Activated CD4-positive, CD25-positive, alpha-beta regulatory T cell (primary cell): Measurements from ENCODE around the gene FAM9C.
A peak's percentile ranks its signal among the peaks of the same experiment; 100 is the strongest.
"Not testable (repeated sequence)": the region's sequence is repeated elsewhere in the genome, so short reads cannot be mapped to it uniquely, and the experiment has no call there.

Source experiments
- DNase-seq, 4 experiments: peaks; one replicate each; lab custom pipeline; 2025; lab: John Stamatoyannopoulos, UW

Gene FAM9C

GRCh38 chrX:13044441-13044840, at the start of gene FAM9C:
TSS of gene FAM9C (minus strand) at chrX:13044620. CDS start at chrX:13043789, 831 bp downstream.
- DNase-seq: no peak

GRCh38 chrX:13093529-13094140, 49.2 kb upstream of the FAM9C start:
- DNase-seq: no peak

- peak; percentile 1 to 44 (median 20) for DNase-seq
These were observed 48.1 kb upstream of the FAM9C start for GRCh38 chrX:13092455-13092941.

GRCh38 chrX:13091111-13091765, 46.8 kb upstream of the FAM9C start:
- no peak for DNase-seq

- no peak for DNase-seq
These were observed 46.1 kb upstream of the FAM9C start for GRCh38 chrX:13090339-13091110.

- no peak for DNase-seq
These were observed 45.6 kb upstream of the FAM9C start for GRCh38 chrX:13090027-13090338.

GRCh38 chrX:13088156-13088487, 43.7 kb upstream of the FAM9C start:
- no peak for DNase-seq

- DNase-seq: peak; percentile 2 to 37 (median 14)
These were observed 43.1 kb upstream of the FAM9C start for GRCh38 chrX:13087322-13088155.

GRCh38 chrX:13086793-13087321, 42.4 kb upstream of the FAM9C start:
- not testable (repeated sequence) for DNase-seq

- no peak for DNase-seq
These were observed 41.7 kb upstream of the FAM9C start for GRCh38 chrX:13086076-13086475.

GRCh38 chrX:13085526-13085925, 41.1 kb upstream of the FAM9C start:
- DNase-seq: peak in 2 of 4 experiments; percentile 17 to 47

- DNase-seq: no peak
These were observed 40.2 kb upstream of the FAM9C start for GRCh38 chrX:13084611-13085010.

GRCh38 chrX:13083755-13084326, 39.4 kb upstream of the FAM9C start:
- DNase-seq: not testable (repeated sequence)

- no peak for DNase-seq
These were observed 38.0 kb upstream of the FAM9C start for GRCh38 chrX:13082206-13083065.

- no peak for DNase-seq
These were observed 37.2 kb upstream of the FAM9C start for GRCh38 chrX:13081395-13082205.

- DNase-seq: no peak
These were observed 35.8 kb upstream of the FAM9C start for GRCh38 chrX:13080128-13080795.

- no peak for DNase-seq
These were observed 34.5 kb upstream of the FAM9C start for GRCh38 chrX:13078739-13079444.

GRCh38 chrX:13077168-13077567, 32.7 kb upstream of the FAM9C start:
- DNase-seq: no peak
